PC-9 (cell line): ENCODE measurements around the gene TAMALIN. TPM values are rescaled to one million over a fixed set of nuclear protein-coding genes. Genes with fewer than 3 reads are reported as not detected.

ENCODE experiments used
- BruUV-seq: library from RNA; stranded (reverse); fragments of 400-500 nt; replicated peaks from 2 replicates; lab custom pipeline; 2021; lab: Mats Ljungman, UMichigan
- CTCF ChIA-PET: fragments of 300-600 bp; sonication (Branson Sonifier 250); formaldehyde crosslinking; loops from one replicate; lab custom pipeline; 2022; ENCODE audit warnings: antibody characterized with exemption; lab: Charles Lee
- POLR2A ChIA-PET: fragments of 300-600 bp; sonication (Branson Sonifier 250); formaldehyde crosslinking; loops from one replicate; lab custom pipeline; 2022; ENCODE audit warnings: antibody characterized with exemption; ENCODE audit not compliant: unreplicated experiment; lab: Charles Lee
- DNase-seq, 2 experiments: peaks; one replicate each; pipeline versions ENCODE4 v3.0.0 to v3.0.0-alpha.2; 2015 to 2022; ENCODE audit warnings: mixed read lengths in 1 of 2
- H2AFZ ChIP-seq: fragments of 200-600 bp; sonication (generic); 2 replicates; pipeline ENCODE4 v1.8.1; 2017; ENCODE audit warnings: antibody characterized with exemption
- H3F3A ChIP-seq: fragments of 200-600 bp; sonication (generic); 2 replicates; pipeline ENCODE4 v1.8.1; 2017; ENCODE audit warnings: antibody characterized with exemption, mild to moderate bottlenecking, low read depth; ENCODE audit not compliant: insufficient read depth
- H3K27ac ChIP-seq: fragments of 200-600 bp; sonication (generic); 2 replicates; pipeline ENCODE4 v1.6.1; 2016; ENCODE audit warnings: mixed run types
- H3K27me3 ChIP-seq: fragments of 200-600 bp; sonication (generic); 2 replicates; pipeline ENCODE4 v1.6.1; 2016; ENCODE audit warnings: low read depth, mixed run types; ENCODE audit not compliant: insufficient read depth
- H3K36me3 ChIP-seq: fragments of 200-600 bp; sonication (generic); 2 replicates; pipeline ENCODE4 v1.6.1; 2016; ENCODE audit warnings: low read depth, mixed run types
- H3K4me1 ChIP-seq: fragments of 200-600 bp; sonication (generic); replicated peaks from 2 replicates; pipeline ENCODE4 v1.6.1; 2016; ENCODE audit warnings: mixed run types; ENCODE audit not compliant: insufficient read depth
- H3K4me2 ChIP-seq: fragments of 200-600 bp; sonication (generic); 2 replicates; pipeline ENCODE4 v1.6.1; 2017; ENCODE audit warnings: mixed run types
- H3K4me3 ChIP-seq: fragments of 200-600 bp; sonication (generic); 2 replicates; pipeline ENCODE4 v1.6.1; 2016; ENCODE audit warnings: mixed run types
- H3K79me2 ChIP-seq: fragments of 200-600 bp; sonication (generic); 2 replicates; pipeline ENCODE4 v1.6.1; 2017; ENCODE audit warnings: low read depth, mixed run types
- H3K9me2 ChIP-seq: fragments of 200-600 bp; sonication (generic); 2 replicates; pipeline ENCODE4 v1.8.1; 2017; ENCODE audit warnings: mild to moderate bottlenecking; ENCODE audit not compliant: insufficient read depth
- H3K9me3 ChIP-seq: fragments of 200-600 bp; sonication (generic); 2 replicates; pipeline ENCODE4 v1.8.1; 2016; ENCODE audit warnings: low read depth; ENCODE audit not compliant: insufficient read depth
- H4K20me1 ChIP-seq: fragments of 200-600 bp; sonication (generic); 2 replicates; pipeline ENCODE4 v1.8.1; 2017; ENCODE audit not compliant: insufficient read depth
- EZH2 ChIP-seq: fragments of 200-600 bp; sonication (generic); IDR thresholded peaks from 2 replicates; pipeline ENCODE4 v1.8.0; 2017; ENCODE audit warnings: antibody characterized with exemption, low read depth
- intact Hi-C: fragments of 100-400 bp; cut with micrococcal nuclease; formaldehyde crosslinking; loops from one replicate; pipeline ENCODE4 v1.10.0; 2022; ENCODE audit not compliant: unreplicated experiment
- total RNA-seq: library from RNA; stranded (reverse); gene quantifications from 2 replicates; pipeline ENCODE4 v1.2.3, GENCODE V29; 2021
- TF ChIP-seq, protein P1 (sequence below): fragments of 200-600 bp; sonication (generic); conservative IDR thresholded peaks from 2 replicates; pipeline ENCODE4 v1.6.1; 2017; ENCODE audit warnings: mixed run types, antibody characterized with exemption, mild to moderate bottlenecking, moderate library complexity

Gene TAMALIN
- total RNA-seq, 1 experiment from 2014 or later = not detected

DNA sequence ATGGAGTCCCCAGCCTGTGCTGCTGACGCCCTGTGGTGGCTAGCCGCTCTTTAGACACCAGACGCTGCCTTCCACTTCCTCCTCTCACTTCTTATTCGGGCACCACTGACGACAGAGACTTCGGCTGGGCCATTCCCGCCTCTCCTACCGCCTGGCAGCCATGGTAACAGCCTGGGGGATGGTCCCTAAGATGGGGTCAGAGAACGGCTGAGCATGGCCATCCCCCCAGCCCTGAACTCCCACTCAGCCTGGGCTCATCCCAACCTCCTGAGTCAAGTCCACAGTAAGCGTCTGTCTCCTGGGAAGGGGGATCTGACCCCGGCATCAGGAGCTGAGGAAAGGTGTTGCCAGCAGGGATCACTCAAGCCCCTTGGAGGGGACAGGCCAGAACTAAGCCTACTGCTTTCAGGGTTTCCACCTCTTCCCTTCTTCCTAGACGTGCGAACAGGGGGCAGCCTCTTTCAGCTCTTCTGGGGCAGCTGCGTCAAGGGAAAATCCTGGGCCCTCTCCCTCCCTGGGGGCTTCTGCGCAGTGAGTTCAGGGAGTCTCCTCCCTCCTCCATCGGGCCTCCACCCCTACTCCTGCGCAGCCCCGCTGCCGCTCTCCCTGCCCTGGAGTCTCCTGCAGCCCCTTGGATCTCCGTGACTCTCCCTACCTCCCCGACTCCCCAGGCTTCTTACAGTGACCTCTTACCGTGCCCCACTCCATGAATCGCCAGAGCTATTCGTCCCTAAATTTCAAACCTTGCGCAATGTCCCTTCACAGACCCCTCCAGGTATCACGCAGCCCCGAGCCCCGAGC, 643 bp upstream of the TAMALIN start:
- TF ChIP-seq, protein P1, sequence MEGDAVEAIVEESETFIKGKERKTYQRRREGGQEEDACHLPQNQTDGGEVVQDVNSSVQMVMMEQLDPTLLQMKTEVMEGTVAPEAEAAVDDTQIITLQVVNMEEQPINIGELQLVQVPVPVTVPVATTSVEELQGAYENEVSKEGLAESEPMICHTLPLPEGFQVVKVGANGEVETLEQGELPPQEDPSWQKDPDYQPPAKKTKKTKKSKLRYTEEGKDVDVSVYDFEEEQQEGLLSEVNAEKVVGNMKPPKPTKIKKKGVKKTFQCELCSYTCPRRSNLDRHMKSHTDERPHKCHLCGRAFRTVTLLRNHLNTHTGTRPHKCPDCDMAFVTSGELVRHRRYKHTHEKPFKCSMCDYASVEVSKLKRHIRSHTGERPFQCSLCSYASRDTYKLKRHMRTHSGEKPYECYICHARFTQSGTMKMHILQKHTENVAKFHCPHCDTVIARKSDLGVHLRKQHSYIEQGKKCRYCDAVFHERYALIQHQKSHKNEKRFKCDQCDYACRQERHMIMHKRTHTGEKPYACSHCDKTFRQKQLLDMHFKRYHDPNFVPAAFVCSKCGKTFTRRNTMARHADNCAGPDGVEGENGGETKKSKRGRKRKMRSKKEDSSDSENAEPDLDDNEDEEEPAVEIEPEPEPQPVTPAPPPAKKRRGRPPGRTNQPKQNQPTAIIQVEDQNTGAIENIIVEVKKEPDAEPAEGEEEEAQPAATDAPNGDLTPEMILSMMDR = no peak
- TF ChIP-seq EZH2 = no peak
- Histone ChIP-seq H3K79me2 (no peaks in the 10 kb centered on the region), H3K36me3 (no peaks in the 10 kb centered on the region), H3K4me3 (no peak overlapping the region), H4K20me1 (no peaks in the 10 kb centered on the region), H3K9me2 (no peaks in the 10 kb centered on the region), H3K27me3 (no peaks in the 10 kb centered on the region), H3F3A (0 out of 2 replicates have a peak, but pooled peaks cover 4% of the 10 kb centered on the region), H3K9me3 (no peaks in the 10 kb centered on the region), H3K4me1 (no peaks in the 10 kb centered on the region), H3K4me2 (no peak overlapping the region), H3K27ac (no peak overlapping the region), H2AFZ (no peak overlapping the region)
- ChIA-PET POLR2A (no interaction called here), CTCF (interaction anchor here (0.5 to 0.6 kb wide), 2 partner anchors 94 to 872 kb away, joined by 3 to 5 read pairs; no protein-coding TSS in a partner anchor)
- intact Hi-C loops = no loop called here
- no peak for DNase-seq
- BruUV-seq = no TSS peak

DNA sequence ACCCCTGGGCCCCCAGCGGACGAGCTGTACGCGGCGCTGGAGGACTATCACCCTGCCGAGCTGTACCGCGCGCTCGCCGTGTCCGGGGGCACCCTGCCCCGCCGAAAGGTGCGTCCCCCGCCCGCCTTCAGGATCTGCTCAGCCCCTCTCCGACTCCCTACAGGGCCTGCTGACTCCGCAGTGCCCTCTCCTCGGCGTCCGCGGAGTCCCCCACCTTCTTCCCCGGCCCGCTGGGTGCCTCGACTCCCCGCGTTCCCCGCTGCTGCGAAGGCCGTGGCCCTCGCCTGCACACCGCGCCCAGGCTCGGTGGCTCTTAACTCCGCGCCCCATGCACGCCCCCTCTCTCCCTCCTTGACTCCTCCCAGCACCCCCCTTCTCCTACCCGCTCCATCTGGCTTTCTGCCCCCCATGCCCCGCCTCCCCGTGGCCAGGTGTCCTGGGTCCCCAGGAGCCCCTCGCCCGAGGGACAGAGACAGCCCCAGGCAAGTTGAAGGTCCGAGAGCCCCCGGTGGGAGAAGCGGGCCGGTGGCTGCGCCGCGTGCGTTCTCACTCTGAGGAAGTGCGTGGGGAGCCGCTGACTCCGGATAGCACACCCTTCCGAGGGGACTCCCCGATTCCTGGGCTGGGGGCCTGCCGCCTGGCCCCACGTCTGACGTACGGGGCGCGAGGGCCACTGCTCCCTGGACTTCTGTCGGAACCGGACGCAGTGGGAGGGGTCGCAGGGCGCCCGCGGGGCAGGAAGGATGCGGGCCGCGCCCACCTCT, 594 bp downstream of the TAMALIN start:
- Histone ChIP-seq H3K4me2 (no peak overlapping the region), H3K36me3 (no peaks in the 10 kb centered on the region), H3K79me2 (no peaks in the 10 kb centered on the region), H4K20me1 (no peaks in the 10 kb centered on the region), H3K27ac (no peak overlapping the region), H3K4me1 (no peaks in the 10 kb centered on the region), H3K9me2 (no peaks in the 10 kb centered on the region), H3F3A (0 out of 2 replicates have a peak, but pooled peaks cover 4% of the 10 kb centered on the region), H2AFZ (no peak overlapping the region), H3K9me3 (no peaks in the 10 kb centered on the region), H3K27me3 (no peaks in the 10 kb centered on the region), H3K4me3 (no peak overlapping the region)
- CTCF ChIA-PET = no interaction called here
- POLR2A ChIA-PET = no interaction called here
- BruUV-seq = no TSS peak
- intact Hi-C loops = no loop called here
- TF ChIP-seq, protein P1 = no peak
- TF ChIP-seq EZH2 = no peak
- no peak for DNase-seq

DNA sequence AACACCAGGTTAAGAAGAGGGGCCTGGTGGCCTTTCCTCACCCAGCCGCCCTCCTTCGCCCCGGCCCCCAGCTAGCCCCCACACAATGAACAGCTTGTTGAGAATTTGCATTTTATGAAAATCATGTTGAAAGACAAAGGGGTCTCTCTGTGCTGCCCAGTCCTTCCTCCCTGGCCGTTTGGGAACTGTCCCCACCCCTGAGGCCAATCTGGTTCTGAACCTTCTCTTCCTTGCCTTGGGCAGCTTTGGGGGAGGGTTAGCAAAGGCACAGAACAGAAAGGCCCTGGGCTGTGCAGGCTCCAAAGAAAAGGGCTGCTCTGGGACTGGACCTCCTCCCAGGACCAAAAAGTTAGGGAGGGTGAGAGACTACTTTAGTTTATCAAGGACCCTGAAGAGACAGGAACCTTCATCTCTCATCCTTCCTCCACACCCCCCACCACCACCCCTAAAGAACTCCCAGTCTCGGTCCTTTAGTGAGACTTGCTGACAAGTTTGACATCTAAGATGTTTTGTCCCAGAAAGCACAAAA, 1.3 kb downstream of the TAMALIN start:
- H3K4me2 ChIP-seq = no peak overlapping the region
- no peak for DNase-seq
- 0 out of 2 replicates have a peak, but pooled peaks cover 4% of the 10 kb centered on the region for H3F3A ChIP-seq
- no peaks in the 10 kb centered on the region for H3K9me2 ChIP-seq
- H3K79me2 ChIP-seq = no peaks in the 10 kb centered on the region
- CTCF ChIA-PET = no interaction called here
- no peaks in the 10 kb centered on the region for H3K36me3 ChIP-seq
- no peaks in the 10 kb centered on the region for H3K9me3 ChIP-seq
- POLR2A ChIA-PET = no interaction called here
- TF ChIP-seq, protein P1 = no peak
- TF ChIP-seq EZH2 = no peak
- no TSS peak for BruUV-seq
- no peak overlapping the region for H3K27ac ChIP-seq
- no peaks in the 10 kb centered on the region for H4K20me1 ChIP-seq
- H3K4me3 ChIP-seq = no peak overlapping the region
- H2AFZ ChIP-seq = no peak overlapping the region
- no peaks in the 10 kb centered on the region for H3K27me3 ChIP-seq
- intact Hi-C loops = no loop called here
- H3K4me1 ChIP-seq = no peaks in the 10 kb centered on the region
